HT1080 (cell line): ENCODE results near the gene CFAP65. TPM values are rescaled to one million over a fixed set of nuclear protein-coding genes. Genes with fewer than 3 reads are reported as not detected.
A peak's percentile ranks its signal among the peaks of the same experiment; 100 is the strongest.

Experiments
- DNase-seq: peaks from one replicate; pipeline ENCODE4 v3.0.0-alpha.2; 2015; ENCODE audit warnings: low read depth
- polyA plus RNA-seq, 2 experiments: library from polyadenylated mRNA; depleted of rRNA; stranded (reverse); fragments of >200 nt; gene quantifications; 2 replicates each; pipeline ENCODE4 v1.2.3, GENCODE V29; 2015
- total RNA-seq: library from RNA; depleted of rRNA; stranded (reverse); fragments of >200 nt; shearing (Covaris generic); gene quantifications from 2 replicates; pipeline ENCODE4 v1.2.3, GENCODE V29; 2014; rRNA removed

The CFAP65 gene
- not detected in 2 replicates for total RNA-seq
- 0.09 and 0.17 TPM in 2 replicates for polyA plus RNA-seq (2015; cell fraction: cytosol; rRNA removed)
- polyA plus RNA-seq (2015; cell fraction: nucleus; rRNA removed), result 0.25 and 0.26 TPM in 2 replicates

DNA sequence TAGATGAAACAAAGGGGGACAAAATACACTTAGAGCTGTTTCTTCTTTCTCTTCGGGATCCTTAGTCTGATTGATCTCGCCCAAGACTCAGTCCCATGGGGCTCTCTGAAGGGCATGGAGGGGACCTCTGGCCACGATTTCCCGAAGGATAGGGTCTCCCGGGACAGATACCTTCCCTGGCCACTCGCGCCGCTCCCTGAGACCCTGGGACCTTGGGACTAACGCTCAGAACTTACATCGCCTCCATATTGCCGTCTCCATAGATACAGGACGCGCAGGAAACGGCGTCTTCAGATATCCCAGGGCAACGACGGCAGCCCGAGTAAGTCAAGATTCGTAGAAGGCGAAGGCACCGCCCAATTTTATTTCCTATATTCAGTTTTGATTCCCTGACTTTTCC, at the start of gene CFAP65:
CFAP65 (minus strand) TSS at position 265 of the 400 bp plus-strand sequence. CDS start 2,468 bp downstream, outside the sequence.
- peak; percentile 43 for DNase-seq

GRCh38 chr2:219090436-219091299, 49.4 kb upstream of the CFAP65 start:
- DNase-seq, result no peak

DNA sequence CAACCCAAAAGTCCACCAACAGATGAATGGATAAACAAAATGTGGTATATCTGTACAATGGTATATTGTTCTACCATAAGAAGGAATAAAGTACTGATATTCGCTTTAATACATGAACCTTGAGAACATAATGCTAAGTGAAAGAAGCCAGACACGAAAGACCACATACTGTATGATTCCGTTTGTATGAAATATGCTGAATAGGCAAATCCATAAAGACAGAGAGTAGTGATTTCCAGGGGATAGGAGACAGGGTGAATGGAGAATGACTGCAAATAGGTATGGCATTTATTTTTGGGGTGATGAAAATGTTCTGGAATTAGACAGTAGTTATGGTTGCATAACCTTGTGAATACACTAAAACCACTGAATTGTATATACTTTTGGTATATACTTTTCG, 48.0 kb upstream of the CFAP65 start:
- no peak for DNase-seq

DNA sequence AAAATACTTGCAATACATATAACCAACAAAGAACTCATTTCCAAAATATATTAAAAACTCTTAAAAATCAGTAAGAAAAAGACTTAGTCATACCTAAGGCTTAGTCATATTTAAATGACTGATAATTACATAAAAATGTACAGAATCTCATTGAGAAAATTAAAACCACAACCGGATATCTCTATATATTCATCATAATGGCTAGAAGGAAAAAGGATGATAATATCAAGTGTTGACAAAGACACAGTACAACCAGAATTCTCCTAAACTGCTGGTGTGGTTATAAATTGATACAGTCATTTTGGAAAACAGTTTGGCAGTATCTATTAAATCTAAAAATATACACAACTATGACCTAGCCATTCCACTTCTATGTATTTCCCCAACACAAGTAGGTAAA, 46.5 kb upstream of the CFAP65 start:
- DNase-seq, result no peak

DNA sequence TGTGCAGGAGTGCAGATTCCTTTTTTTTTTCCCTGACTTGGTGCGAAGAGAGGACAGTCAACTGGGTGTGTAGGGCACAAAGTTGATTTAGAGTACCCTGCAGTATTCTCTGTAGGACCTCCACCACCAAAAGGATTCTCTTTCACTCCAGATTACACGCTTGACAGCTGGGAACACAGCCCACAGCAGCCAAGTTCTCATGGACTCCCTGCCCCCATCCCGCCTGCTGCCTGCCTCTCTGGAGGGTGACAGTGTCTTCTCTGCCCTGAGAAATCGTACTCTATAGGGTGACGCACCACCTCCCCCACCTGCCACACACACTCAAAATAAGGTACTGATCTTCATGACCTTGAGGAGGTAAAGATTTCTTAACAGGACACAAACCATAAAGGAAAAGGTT, 46.0 kb upstream of the CFAP65 start:
- no peak for DNase-seq

DNA sequence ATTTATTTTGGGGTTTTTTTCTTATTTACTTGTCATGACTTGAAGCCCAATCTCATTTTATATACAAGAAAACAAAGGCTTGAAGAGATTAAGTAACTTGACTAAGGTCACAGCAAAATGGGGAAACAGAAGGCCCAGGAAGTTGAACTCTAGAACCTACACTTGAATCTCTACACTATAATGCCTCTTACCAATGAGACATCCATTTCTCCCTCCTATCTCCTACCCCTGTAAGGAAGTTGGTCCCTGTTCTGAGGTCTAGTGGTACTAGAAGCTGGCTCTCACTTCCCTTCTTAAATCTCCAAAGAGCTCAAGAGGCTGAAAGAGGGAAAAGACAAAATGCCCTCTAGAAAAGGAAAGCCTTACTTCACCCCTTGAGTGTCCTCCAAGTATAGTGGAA, 44.9 kb upstream of the CFAP65 start:
- no peak for DNase-seq

DNA sequence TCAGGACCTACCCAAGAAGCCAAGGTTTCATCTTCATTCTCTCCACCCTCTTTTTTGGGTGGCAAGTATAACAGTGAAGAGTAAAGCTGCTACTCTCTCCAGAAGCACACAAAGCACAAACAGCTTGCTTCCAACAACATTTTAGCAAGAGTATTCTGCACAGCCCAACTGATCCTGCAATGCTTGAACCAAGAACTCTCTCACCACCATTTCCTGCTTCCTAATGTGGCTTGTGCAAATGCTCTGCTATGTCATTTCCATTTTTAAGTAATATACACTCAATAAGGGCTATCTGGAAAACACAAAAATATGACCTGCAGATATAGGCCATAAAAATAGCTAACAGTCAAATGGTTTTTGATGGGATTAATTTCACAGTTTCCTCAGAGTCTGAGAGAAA, 43.5 kb upstream of the CFAP65 start:
- no peak for DNase-seq

DNA sequence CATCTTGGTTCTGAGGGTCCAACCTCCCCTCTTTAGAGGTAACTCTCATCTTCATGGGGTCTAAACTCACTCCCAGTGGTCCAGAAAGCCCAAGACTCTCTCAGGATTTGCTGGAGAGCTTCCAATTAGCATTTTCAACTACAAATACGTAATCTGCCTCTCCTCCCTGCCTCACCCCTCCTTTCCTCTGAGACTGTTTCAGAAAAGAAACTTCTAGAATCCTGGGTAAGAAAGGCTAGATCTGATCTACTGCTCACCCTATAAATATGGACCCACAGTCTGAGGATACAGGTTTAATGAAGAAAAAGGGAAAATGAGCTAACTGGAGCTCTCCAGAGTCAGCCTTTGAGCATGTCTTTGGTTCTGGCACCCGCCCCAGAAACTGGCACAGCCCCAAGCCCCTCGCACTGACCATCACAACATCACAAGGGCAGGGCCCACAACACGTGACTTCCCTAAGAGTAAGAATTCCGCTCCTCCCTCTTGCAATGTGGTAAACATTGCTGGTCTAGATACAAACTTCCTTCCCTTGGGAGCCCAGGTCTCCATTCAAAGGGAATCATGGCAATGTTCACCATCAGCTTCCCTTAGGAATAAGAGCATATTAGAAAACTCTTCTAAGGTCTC, 41.1 kb upstream of the CFAP65 start:
- no peak for DNase-seq

DNA sequence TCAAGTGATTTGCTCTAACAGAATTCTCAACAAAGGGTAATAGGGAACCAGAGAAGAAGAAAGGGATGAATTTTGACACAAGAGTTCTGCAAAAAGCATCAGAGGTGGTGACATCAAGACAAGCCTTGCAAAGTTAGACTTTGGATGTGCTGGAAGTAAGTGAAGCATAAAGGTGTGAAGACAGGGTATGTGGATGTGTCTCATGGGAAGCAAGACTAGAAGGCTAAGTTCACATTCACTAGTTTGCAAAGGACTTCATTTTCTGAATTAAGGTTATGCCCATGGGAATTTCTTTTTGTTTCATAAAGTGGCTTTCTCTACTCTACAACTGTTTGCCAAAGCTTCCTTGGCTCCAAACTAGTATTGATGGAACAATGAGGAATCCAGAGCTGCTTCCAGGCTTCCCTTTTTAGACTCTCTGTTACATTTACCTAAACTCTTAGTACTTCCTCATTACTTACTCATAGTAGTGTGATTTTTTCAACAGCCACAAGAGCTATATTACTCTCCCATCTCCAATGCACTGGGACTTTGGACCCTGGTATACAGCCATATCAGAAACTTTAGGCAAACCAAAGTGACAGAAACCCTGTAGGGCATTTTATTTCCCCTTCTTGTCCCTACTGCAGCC, 40.5 kb upstream of the CFAP65 start:
- no peak for DNase-seq

DNA sequence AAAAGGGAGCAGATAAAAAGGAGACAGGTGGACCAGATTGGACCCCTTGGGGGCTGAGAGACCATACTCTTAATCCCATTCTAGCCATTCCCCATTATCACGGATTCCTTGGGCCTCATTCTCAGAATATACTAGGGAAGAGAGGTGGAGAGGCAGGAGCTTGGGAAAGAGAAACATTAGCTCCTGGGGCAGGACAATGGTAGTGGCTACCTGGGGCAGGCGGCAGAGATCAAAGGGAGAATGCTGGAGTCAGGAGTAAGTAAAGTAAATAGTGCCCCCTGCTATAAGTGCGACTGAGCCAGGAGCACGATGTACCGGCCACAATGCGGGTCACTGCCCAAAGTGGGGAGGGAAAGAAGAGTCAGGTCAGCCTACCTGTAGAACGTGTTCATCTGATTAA, 39.8 kb upstream of the CFAP65 start:
- DNase-seq, result no peak

GRCh38 chr2:219079417-219079816, 38.1 kb upstream of the CFAP65 start:
- DNase-seq, result peak; percentile 50

DNA sequence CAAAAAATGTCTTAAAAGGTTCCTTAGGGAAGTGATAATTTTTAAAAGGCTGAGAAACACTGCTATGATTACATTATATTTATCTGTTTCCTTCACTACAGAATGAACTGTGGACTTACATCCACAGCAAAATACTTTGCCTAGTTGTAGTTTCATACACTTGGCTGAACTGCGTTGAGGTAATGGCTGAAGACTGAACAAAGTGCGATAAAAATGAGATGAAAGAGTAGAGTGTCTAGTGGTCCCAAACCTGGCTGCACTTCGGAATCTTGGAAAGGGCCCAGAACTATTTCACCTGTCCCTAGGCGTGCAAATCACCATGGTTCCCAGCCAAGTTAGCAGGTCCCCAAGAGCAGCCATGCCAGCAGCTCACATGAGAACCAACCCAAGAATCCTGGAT, 37.6 kb upstream of the CFAP65 start:
- no peak for DNase-seq

- DNase-seq, result no peak
Observed at GRCh38 chr2:219078126-219078525, 36.8 kb upstream of the CFAP65 start.

DNA sequence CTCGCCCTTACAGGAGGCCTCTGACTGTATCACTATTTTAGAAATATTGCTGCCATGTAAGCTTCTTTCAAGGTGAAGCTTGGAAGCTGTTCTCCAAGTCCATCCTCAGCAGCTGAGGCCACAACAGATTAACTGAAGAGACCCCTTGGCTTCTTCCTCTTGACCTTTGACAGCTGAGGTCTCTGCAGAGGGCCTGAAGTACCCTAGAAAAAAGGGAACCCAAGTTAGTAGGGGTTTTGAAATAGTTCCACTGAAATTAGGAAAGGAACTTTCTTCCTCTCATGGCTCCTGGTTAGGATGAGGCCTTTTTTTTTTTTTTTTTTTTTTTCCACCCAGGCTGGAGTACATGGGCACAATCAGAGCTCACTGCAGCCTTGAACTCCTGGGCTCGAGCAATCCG, 34.9 kb upstream of the CFAP65 start:
- no peak for DNase-seq

DNA sequence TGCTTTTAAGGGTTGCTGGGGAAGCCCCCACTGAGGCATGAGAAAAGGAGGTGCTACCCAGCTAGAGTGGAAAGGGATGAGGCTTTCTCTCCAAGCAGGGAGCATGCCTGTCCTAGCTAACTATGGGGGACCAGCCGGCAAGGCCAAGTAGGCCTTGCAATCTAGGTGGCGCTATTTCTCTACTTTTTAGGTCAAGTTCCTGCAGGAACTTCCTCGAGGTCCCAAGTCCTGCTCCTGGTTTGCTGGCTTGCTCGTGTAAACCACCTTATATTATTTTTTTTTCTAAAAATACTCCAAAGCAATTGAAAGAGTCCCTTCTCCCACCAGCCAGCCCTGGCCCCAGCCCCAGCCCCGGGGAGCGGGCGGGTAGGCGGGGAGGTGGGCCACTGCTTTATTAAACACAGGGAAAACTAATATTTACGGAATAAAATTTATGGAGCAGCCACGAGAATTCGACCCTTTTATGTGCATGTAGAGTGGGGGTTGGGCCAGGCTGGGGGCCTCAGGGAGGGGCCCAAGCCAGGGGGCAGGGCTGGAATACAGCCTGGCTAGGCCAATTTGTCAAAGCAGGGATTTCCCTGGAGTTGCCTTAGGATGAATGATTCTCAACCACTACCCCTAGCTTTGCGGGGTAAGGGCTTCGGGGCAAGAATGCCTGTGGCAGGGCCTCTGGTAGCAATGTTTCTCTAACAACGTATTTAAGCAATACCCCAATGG, 32.3 kb upstream of the CFAP65 start:
- peak; percentile 55 for DNase-seq

DNA sequence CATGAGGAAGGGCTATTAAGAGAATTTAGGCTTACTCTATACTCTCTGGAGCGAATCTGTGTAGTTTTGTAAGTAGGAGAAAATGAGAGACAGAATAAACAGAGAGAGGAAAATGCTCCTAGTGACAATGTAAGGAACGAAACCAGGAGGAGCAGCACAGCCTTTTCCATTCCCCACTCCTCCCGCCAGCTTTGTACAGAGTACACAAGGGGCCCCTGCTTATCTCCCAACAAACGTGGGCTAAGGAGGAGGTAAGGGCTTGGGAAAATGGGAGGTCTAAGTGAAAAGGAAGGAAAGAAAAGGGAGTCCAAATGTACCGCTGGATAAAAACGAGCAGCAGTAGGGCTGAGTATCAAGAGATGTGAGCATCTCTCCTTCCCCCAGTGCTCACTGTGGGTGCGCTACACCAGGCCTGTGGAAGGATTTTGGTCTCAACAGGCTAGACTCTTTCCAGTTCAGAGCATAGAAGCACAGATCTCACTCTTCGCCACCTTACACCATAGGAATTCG, 31.5 kb upstream of the CFAP65 start:
- DNase-seq, result no peak

GRCh38 chr2:219071131-219071816, 30.0 kb upstream of the CFAP65 start:
- peak; percentile 34 for DNase-seq

GRCh38 chr2:219065484-219065883, 24.2 kb upstream of the CFAP65 start:
- DNase-seq, result no peak

DNA sequence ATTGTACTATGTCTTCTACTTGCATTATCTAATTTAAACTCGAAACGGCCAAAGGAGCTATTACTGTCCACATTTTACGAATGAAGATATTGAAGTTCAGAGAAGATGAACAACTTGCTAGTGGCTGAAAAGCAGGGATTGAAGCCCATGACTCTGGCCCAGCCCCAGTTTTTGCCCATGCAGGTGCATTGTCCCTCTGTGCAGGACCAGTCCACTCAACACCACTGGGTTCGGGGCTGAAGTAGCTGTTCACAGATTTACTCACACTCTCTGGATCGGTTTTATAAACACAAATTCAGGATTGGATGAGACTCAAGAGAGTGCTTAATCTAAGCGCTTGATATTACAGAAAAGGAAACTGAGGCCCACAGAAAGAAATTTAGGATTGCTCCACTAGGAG, 20.8 kb upstream of the CFAP65 start:
- DNase-seq, result no peak
